Neural crest cell (in vitro differentiated cells): ENCODE measurements around the gene ATRNL1. TPM values are rescaled to one million over a fixed set of nuclear protein-coding genes. Genes with fewer than 3 reads are reported as not detected.

Source experiments
- DNase-seq: peaks from one replicate; pipeline ENCODE4 v3.0.0; 2021; ENCODE audit warnings: low read depth, mixed read lengths, low spot score
- H3K27ac Mint-ChIP-seq: one replicate; pipeline ENCODE4 v1.8.0; 2021; ENCODE audit warnings: mild to moderate bottlenecking, mixed read lengths; ENCODE audit not compliant: unreplicated experiment
- H3K27me3 Mint-ChIP-seq: 2 replicates; pipeline ENCODE4 v1.8.0; 2021; ENCODE audit warnings: low read depth, mild to moderate bottlenecking, mixed read lengths
- H3K36me3 Mint-ChIP-seq: 2 replicates; pipeline ENCODE4 v1.8.0; 2021; ENCODE audit warnings: low read depth, mild to moderate bottlenecking, mixed read lengths
- H3K4me1 Mint-ChIP-seq: 2 replicates; pipeline ENCODE4 v1.8.0; 2021; ENCODE audit warnings: mixed read lengths
- H3K4me3 Mint-ChIP-seq: one replicate; pipeline ENCODE4 v1.8.0; 2021; ENCODE audit warnings: mild to moderate bottlenecking, mixed read lengths
- H3K9me3 Mint-ChIP-seq: 2 replicates; pipeline ENCODE4 v1.8.0; 2021; ENCODE audit warnings: mixed read lengths
- CTCF ChIP-seq: fragments of 200-600 bp; sonication (generic); conservative IDR thresholded peaks from 2 replicates; pipeline ENCODE4 v1.5.0; 2021; ENCODE audit warnings: antibody characterized with exemption, mild to moderate bottlenecking
- total RNA-seq: library from RNA; stranded (reverse); gene quantifications from 2 replicates; pipeline ENCODE4 v1.2.1, GENCODE V29; 2021

Gene ATRNL1
- total RNA-seq, 1 donor from 2014 or later: 46.9 TPM

DNA sequence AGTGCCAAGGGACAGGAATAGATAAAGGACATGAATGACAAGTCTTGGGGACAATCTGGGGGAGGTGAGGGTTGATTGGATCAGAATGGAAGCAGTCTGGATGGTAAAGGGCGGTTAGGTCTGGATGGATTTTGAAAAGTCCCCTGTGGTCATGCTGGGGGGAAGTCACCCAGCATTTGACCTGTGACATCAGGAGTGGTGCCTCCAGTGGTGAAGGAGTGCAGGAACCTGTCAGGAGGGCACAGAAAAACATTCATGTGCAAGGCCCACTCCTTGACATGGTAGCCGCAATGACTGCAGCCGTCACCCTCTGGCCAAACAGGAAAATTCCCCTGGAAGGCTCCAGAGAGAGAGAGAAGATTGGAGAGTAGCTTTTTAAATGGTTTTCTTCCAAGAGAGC lies 875.1 kb downstream of the ATRNL1 start:
- no peak for DNase-seq
- no peak for TF ChIP-seq CTCF
- Mint-ChIP-seq H3K4me1 (peaks cover 5% of the 10 kb centered on the region), H3K27me3 (no peaks in the 10 kb centered on the region), H3K36me3 (no peaks in the 10 kb centered on the region), H3K9me3 (no peaks in the 10 kb centered on the region), H3K27ac (no peak overlapping the region), H3K4me3 (no peak overlapping the region)

DNA sequence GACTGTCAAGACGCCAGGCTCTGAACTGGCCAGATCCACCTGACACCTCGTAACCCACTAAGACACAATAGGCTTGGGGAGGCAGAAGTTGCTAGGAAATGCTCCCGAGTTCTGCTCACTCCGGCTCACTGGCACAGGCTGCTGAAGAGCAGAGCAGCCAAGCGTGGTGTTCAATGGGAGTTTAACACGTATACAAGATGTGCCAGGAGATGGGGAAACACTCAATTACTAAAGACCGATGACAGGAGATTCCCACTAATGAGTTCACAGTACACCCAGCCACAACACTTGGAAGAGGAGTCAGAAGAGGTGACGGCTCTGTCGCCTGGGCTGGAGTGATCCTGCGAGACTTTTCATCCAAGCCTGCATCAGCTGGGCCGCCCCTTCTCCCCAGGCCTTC lies 876.4 kb downstream of the ATRNL1 start:
- Mint-ChIP-seq H3K36me3 (no peaks in the 10 kb centered on the region), H3K4me3 (no peak overlapping the region), H3K27me3 (no peaks in the 10 kb centered on the region), H3K9me3 (peaks cover 3% of the 10 kb centered on the region), H3K4me1 (no peaks in the 10 kb centered on the region), H3K27ac (no peak overlapping the region)
- TF ChIP-seq CTCF: no peak
- DNase-seq: no peak

DNA sequence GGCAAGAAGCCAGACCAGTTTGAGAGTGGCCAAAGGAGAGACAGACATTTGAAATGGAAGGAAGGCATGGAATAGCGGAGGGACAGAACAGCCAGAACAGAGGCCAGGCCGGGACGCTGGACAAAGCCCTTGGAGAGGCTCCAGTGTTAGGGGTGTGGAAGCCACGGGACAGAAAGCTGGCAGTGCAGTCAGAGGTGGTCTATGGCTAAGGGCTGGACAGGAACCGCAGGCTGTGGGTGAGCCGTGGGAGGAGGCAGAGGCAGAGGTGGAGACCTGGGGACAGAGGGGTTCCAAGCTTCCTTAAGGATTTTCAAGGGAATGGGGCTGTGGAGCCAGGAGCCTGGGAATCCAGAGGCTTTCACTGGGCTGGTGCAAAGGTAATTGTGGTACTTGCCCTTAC lies 878.8 kb downstream of the ATRNL1 start:
- H3K36me3 Mint-ChIP-seq: no peaks in the 10 kb centered on the region
- peaks cover 3% of the 10 kb centered on the region for H3K9me3 Mint-ChIP-seq
- no peak overlapping the region for H3K27ac Mint-ChIP-seq
- H3K4me3 Mint-ChIP-seq: no peak overlapping the region
- no peaks in the 10 kb centered on the region for H3K27me3 Mint-ChIP-seq
- TF ChIP-seq CTCF: no peak
- no peaks in the 10 kb centered on the region for H3K4me1 Mint-ChIP-seq
- no peak for DNase-seq

DNA sequence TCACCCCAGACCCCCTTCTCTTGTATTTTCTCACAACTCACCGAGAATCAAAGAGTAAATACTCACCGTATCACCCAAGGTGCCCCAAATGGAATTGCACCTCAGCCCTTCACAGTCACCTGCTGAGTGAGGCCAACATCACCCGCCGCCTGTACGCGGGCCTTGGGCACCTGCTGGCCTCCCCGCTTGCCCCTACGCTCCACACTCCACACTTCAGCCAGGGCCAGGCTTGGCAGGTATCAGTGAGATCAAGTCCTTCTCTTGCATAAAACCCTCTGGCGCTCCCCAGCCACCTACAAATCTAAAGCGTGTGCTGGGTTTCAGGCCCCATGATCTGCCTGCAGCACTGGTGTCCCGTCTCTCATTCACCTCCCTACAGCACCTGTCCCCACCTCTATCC lies 879.3 kb downstream of the ATRNL1 start:
- DNase-seq: no peak
- Mint-ChIP-seq H3K4me1 (no peaks in the 10 kb centered on the region), H3K36me3 (no peaks in the 10 kb centered on the region), H3K9me3 (peaks cover 3% of the 10 kb centered on the region), H3K27ac (no peak overlapping the region), H3K27me3 (no peaks in the 10 kb centered on the region), H3K4me3 (no peak overlapping the region)
- TF ChIP-seq CTCF: no peak

DNA sequence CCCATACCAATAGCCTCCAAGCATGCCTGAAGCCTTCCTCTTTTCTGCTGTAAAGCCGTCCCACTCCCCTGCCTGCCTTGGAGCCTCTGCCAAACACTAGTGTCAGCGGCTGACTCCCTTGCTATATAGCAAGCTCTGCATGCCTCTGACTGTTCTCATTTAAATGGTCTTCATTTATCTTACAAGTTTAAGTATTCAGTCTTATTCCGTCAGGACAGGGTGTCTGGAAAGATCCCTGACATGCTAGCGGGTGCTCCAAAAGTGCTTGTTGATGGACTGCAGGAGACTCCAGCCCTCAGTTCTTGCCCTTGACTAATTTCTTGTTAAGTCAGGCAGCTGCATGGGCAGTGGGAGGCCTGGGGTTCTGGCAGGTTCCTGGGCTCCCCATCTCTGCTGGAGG lies 881.2 kb downstream of the ATRNL1 start:
- H3K4me1 Mint-ChIP-seq: no peaks in the 10 kb centered on the region
- no peaks in the 10 kb centered on the region for H3K36me3 Mint-ChIP-seq
- no peaks in the 10 kb centered on the region for H3K27me3 Mint-ChIP-seq
- no peak for DNase-seq
- no peak overlapping the region for H3K27ac Mint-ChIP-seq
- peaks cover 3% of the 10 kb centered on the region for H3K9me3 Mint-ChIP-seq
- no peak overlapping the region for H3K4me3 Mint-ChIP-seq
- no peak for TF ChIP-seq CTCF
